HEK293 (cell line): ENCODE data around the gene SAV1.

ENCODE experiments used
- BCL11A ChIP-seq: fragments of 450-650 bp; formaldehyde crosslinking; IDR thresholded peaks from 2 replicates; pipeline ENCODE4 v1.5.1; 2016; ENCODE audit warnings: low read depth, missing biosample characterization, missing genetic modification characterization
- GLIS2 ChIP-seq: fragments of 450-650 bp; formaldehyde crosslinking; IDR thresholded peaks from 2 replicates; pipeline ENCODE4 v1.5.1; 2016; ENCODE audit warnings: missing biosample characterization, missing genetic modification characterization
- KLF9 ChIP-seq: fragments of 450-650 bp; formaldehyde crosslinking; IDR thresholded peaks from 2 replicates; pipeline ENCODE4 v1.5.1; 2016; ENCODE audit warnings: missing biosample characterization, missing genetic modification characterization, low read depth
- MEIS1 ChIP-seq: sonication (generic); formaldehyde crosslinking; IDR thresholded peaks from 2 replicates; pipeline ENCODE4 v1.8.1; 2022; ENCODE audit warnings: missing genetic modification reagents, mild to moderate bottlenecking, borderline replicate concordance
- MYNN ChIP-seq: fragments of 450-650 bp; formaldehyde crosslinking; IDR thresholded peaks from 2 replicates; pipeline ENCODE4 v1.5.1; 2016; ENCODE audit warnings: missing biosample characterization, missing genetic modification characterization, borderline replicate concordance
- OSR2 ChIP-seq: fragments of 450-650 bp; formaldehyde crosslinking; IDR thresholded peaks from 2 replicates; pipeline ENCODE4 v1.5.1; 2016; ENCODE audit warnings: missing biosample characterization, missing genetic modification characterization
- RBAK ChIP-seq: fragments of 450-650 bp; formaldehyde crosslinking; IDR thresholded peaks from 2 replicates; pipeline ENCODE4 v1.5.1; 2016; ENCODE audit warnings: missing biosample characterization, missing genetic modification characterization
- REPIN1 ChIP-seq: fragments of 450-650 bp; formaldehyde crosslinking; IDR thresholded peaks from 2 replicates; pipeline ENCODE4 v1.5.1; 2017; ENCODE audit warnings: missing biosample characterization, missing genetic modification characterization, low read depth
- SCRT2 ChIP-seq: fragments of 450-650 bp; formaldehyde crosslinking; IDR thresholded peaks from 2 replicates; pipeline ENCODE4 v1.5.1; 2016; ENCODE audit warnings: missing biosample characterization, missing genetic modification characterization
- SP7 ChIP-seq: fragments of 450-650 bp; formaldehyde crosslinking; IDR thresholded peaks from 2 replicates; pipeline ENCODE4 v1.5.1; 2016; ENCODE audit warnings: missing biosample characterization, missing genetic modification characterization
- ZBTB1 ChIP-seq: fragments of 450-650 bp; formaldehyde crosslinking; IDR thresholded peaks from 2 replicates; pipeline ENCODE4 v1.5.1; 2016; ENCODE audit warnings: missing biosample characterization, missing genetic modification characterization
- ZBTB6 ChIP-seq: fragments of 450-650 bp; formaldehyde crosslinking; IDR thresholded peaks from 2 replicates; pipeline ENCODE4 v1.5.1; 2017; ENCODE audit warnings: missing biosample characterization, missing genetic modification characterization
- ZNF112 ChIP-seq: fragments of 450-650 bp; formaldehyde crosslinking; IDR thresholded peaks from 2 replicates; pipeline ENCODE4 v1.5.0; 2017; ENCODE audit warnings: missing biosample characterization, missing genetic modification characterization
- ZNF155 ChIP-seq: fragments of 450-650 bp; formaldehyde crosslinking; IDR thresholded peaks from 2 replicates; pipeline ENCODE4 v1.5.1; 2016; ENCODE audit warnings: missing biosample characterization, missing genetic modification characterization
- ZNF175 ChIP-seq: fragments of 450-650 bp; formaldehyde crosslinking; IDR thresholded peaks from 2 replicates; pipeline ENCODE4 v1.5.1; 2016; ENCODE audit warnings: missing biosample characterization, missing genetic modification characterization
- ZNF211 ChIP-seq: fragments of 450-650 bp; formaldehyde crosslinking; IDR thresholded peaks from 2 replicates; pipeline ENCODE4 v1.5.1; 2016; ENCODE audit warnings: low read depth, missing biosample characterization, missing genetic modification characterization
- ZNF292 ChIP-seq: fragments of 450-650 bp; formaldehyde crosslinking; IDR thresholded peaks from 2 replicates; pipeline ENCODE4 v1.5.1; 2016; ENCODE audit warnings: low read depth, missing biosample characterization, missing genetic modification characterization, borderline replicate concordance
- ZNF426 ChIP-seq: fragments of 450-650 bp; formaldehyde crosslinking; IDR thresholded peaks from 2 replicates; pipeline ENCODE4 v1.5.1; 2017; ENCODE audit warnings: missing biosample characterization, missing genetic modification characterization, mild to moderate bottlenecking, inconsistent platforms, moderate library complexity
- ZNF510 ChIP-seq: fragments of 450-650 bp; formaldehyde crosslinking; IDR thresholded peaks from 2 replicates; pipeline ENCODE4 v1.5.1; 2018; ENCODE audit warnings: mild to moderate bottlenecking, missing genetic modification characterization, missing biosample characterization; ENCODE audit not compliant: insufficient replicate concordance
- ZNF513 ChIP-seq: fragments of 450-650 bp; IDR thresholded peaks from 2 replicates; pipeline ENCODE4 v1.5.1; 2018; ENCODE audit warnings: missing biosample characterization, missing genetic modification characterization
- ZNF558 ChIP-seq: fragments of 450-650 bp; formaldehyde crosslinking; IDR thresholded peaks from 2 replicates; pipeline ENCODE4 v1.5.1; 2016; ENCODE audit warnings: missing biosample characterization, missing genetic modification characterization
- ZNF571 ChIP-seq: fragments of 450-650 bp; formaldehyde crosslinking; IDR thresholded peaks from 2 replicates; pipeline ENCODE4 v1.5.0; 2017; ENCODE audit warnings: missing biosample characterization, missing genetic modification characterization
- ZNF600 ChIP-seq: fragments of 450-650 bp; formaldehyde crosslinking; IDR thresholded peaks from 2 replicates; pipeline ENCODE4 v1.5.1; 2016; ENCODE audit warnings: missing biosample characterization, missing genetic modification characterization
- ZNF623 ChIP-seq: fragments of 450-650 bp; formaldehyde crosslinking; IDR thresholded peaks from 2 replicates; pipeline ENCODE4 v1.5.1; 2016; ENCODE audit warnings: missing biosample characterization, missing genetic modification characterization
- ZNF629 ChIP-seq: fragments of 450-650 bp; formaldehyde crosslinking; IDR thresholded peaks from 2 replicates; pipeline ENCODE4 v1.5.1; 2017; ENCODE audit warnings: missing biosample characterization, missing genetic modification characterization
- ZNF701 ChIP-seq: fragments of 450-650 bp; formaldehyde crosslinking; IDR thresholded peaks from 2 replicates; pipeline ENCODE4 v1.5.1; 2016; ENCODE audit warnings: missing biosample characterization, missing genetic modification characterization
- ZNF76 ChIP-seq: fragments of 450-650 bp; formaldehyde crosslinking; IDR thresholded peaks from 2 replicates; pipeline ENCODE4; 2016; ENCODE audit warnings: low read depth, missing biosample characterization, missing genetic modification characterization, borderline replicate concordance
- TF ChIP-seq, protein P1 (sequence below): fragments of 450-650 bp; formaldehyde crosslinking; IDR thresholded peaks from 2 replicates; pipeline ENCODE4 v1.5.1; 2017; ENCODE audit warnings: missing biosample characterization, missing genetic modification characterization
- TF ChIP-seq, protein P2 (sequence below): fragments of 450-650 bp; formaldehyde crosslinking; IDR thresholded peaks from 2 replicates; pipeline ENCODE4 v1.5.1; 2016; ENCODE audit warnings: missing biosample characterization, missing genetic modification characterization, borderline replicate concordance
- TF ChIP-seq, protein P3 (sequence below): fragments of 450-650 bp; formaldehyde crosslinking; IDR thresholded peaks from 2 replicates; pipeline ENCODE4 v1.5.1; 2016; ENCODE audit warnings: missing biosample characterization, missing genetic modification characterization

SAV1 gene

DNA sequence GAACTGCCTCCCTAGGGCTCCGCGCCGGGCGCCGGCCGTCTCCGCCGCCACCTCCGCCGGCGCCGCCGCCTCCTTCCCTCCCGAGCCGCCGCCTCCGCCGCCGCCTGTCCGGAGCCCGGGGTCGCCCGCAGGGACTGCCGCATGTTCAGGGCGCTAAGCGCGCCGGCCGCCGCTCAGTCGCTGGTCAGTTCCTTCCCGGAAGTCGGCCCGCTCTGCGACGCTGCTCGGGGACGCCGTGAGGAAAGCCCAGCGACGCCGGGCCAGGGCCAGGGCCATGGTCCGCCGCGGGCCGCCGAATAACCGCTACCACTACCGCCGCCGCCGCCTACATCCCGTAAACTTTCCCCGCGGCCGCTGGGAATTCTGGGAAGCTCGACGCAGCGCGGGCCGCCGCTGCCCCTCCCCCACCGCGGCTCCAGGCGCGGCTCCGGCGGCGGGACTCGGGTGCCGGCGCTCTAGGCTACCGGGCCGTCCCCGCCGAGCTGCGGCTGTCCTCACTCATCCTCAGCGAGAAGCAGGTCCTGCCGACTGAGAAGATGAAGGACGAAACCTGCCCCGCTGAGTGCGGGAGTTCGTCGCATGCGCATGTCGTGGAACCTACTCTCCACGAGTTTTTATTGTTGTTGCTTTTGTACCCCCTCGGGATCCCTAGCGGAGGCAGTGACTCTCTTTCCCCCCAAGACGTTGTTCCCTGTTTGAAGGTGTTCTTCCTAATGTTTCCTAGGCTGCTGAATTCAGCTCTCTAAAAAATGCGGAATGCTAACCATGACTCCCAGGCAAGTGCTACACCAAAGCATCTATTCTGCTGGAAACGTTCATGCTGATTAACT lies at the start of gene SAV1 (continued):
- no peak for TF ChIP-seq ZNF155 (tag by site-specific recombination)
- no peak for TF ChIP-seq RBAK (tag by site-specific recombination)
- TF ChIP-seq ZNF558 (tag by site-specific recombination) = no peak
- no peak for TF ChIP-seq ZNF292 (tag by site-specific recombination)
- TF ChIP-seq KLF9 (tag by site-specific recombination) = no peak
- TF ChIP-seq ZNF76 (tag by site-specific recombination) = peak; percentile 88
- TF ChIP-seq ZNF510 = no peak
- TF ChIP-seq ZNF571 (tag by site-specific recombination) = no peak
- TF ChIP-seq, protein P1, sequence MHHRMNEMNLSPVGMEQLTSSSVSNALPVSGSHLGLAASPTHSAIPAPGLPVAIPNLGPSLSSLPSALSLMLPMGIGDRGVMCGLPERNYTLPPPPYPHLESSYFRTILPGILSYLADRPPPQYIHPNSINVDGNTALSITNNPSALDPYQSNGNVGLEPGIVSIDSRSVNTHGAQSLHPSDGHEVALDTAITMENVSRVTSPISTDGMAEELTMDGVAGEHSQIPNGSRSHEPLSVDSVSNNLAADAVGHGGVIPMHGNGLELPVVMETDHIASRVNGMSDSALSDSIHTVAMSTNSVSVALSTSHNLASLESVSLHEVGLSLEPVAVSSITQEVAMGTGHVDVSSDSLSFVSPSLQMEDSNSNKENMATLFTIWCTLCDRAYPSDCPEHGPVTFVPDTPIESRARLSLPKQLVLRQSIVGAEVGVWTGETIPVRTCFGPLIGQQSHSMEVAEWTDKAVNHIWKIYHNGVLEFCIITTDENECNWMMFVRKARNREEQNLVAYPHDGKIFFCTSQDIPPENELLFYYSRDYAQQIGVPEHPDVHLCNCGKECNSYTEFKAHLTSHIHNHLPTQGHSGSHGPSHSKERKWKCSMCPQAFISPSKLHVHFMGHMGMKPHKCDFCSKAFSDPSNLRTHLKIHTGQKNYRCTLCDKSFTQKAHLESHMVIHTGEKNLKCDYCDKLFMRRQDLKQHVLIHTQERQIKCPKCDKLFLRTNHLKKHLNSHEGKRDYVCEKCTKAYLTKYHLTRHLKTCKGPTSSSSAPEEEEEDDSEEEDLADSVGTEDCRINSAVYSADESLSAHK = no peak
- peak; percentile 21; the same call in 1 of the 2 replicates for TF ChIP-seq ZNF513 (tag by site-specific recombination)
- no peak for TF ChIP-seq ZNF211 (tag by site-specific recombination)
- no peak for TF ChIP-seq ZBTB1 (tag by site-specific recombination)
- no peak for TF ChIP-seq ZNF426 (tag by site-specific recombination)
- TF ChIP-seq ZNF629 (tag by site-specific recombination) = no peak
- no peak for TF ChIP-seq ZNF623 (tag by site-specific recombination)
- TF ChIP-seq, protein P2, sequence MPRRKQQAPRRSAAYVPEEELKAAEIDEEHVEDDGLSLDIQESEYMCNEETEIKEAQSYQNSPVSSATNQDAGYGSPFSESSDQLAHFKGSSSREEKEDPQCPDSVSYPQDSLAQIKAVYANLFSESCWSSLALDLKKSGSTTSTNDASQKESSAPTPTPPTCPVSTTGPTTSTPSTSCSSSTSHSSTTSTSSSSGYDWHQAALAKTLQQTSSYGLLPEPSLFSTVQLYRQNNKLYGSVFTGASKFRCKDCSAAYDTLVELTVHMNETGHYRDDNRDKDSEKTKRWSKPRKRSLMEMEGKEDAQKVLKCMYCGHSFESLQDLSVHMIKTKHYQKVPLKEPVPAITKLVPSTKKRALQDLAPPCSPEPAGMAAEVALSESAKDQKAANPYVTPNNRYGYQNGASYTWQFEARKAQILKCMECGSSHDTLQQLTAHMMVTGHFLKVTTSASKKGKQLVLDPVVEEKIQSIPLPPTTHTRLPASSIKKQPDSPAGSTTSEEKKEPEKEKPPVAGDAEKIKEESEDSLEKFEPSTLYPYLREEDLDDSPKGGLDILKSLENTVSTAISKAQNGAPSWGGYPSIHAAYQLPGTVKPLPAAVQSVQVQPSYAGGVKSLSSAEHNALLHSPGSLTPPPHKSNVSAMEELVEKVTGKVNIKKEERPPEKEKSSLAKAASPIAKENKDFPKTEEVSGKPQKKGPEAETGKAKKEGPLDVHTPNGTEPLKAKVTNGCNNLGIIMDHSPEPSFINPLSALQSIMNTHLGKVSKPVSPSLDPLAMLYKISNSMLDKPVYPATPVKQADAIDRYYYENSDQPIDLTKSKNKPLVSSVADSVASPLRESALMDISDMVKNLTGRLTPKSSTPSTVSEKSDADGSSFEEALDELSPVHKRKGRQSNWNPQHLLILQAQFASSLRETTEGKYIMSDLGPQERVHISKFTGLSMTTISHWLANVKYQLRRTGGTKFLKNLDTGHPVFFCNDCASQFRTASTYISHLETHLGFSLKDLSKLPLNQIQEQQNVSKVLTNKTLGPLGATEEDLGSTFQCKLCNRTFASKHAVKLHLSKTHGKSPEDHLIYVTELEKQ (tag by site-specific recombination) = no peak
- peak; percentile 64 for TF ChIP-seq OSR2
- TF ChIP-seq, protein P3, sequence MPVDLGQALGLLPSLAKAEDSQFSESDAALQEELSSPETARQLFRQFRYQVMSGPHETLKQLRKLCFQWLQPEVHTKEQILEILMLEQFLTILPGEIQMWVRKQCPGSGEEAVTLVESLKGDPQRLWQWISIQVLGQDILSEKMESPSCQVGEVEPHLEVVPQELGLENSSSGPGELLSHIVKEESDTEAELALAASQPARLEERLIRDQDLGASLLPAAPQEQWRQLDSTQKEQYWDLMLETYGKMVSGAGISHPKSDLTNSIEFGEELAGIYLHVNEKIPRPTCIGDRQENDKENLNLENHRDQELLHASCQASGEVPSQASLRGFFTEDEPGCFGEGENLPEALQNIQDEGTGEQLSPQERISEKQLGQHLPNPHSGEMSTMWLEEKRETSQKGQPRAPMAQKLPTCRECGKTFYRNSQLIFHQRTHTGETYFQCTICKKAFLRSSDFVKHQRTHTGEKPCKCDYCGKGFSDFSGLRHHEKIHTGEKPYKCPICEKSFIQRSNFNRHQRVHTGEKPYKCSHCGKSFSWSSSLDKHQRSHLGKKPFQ (tag by site-specific recombination) = no peak
- TF ChIP-seq REPIN1 = no peak
- TF ChIP-seq MEIS1 = no peak
- TF ChIP-seq ZNF175 (tag by site-specific recombination) = no peak
- no peak for TF ChIP-seq BCL11A
- peak; percentile 39; the same call in 1 of the 2 replicates for TF ChIP-seq SCRT2
- peak; percentile 60; the same call in 1 of the 2 replicates for TF ChIP-seq ZNF600 (tag by site-specific recombination)
- TF ChIP-seq SP7 = peak; percentile 40; the same call in 1 of the 2 replicates
- peak; percentile 59; the same call in 1 of the 2 replicates for TF ChIP-seq GLIS2 (tag by site-specific recombination)
- no peak for TF ChIP-seq ZNF701 (tag by site-specific recombination)
- TF ChIP-seq ZBTB6 = peak; percentile 98
- TF ChIP-seq MYNN (tag by site-specific recombination) = no peak
- no peak for TF ChIP-seq ZNF112 (tag by site-specific recombination)
